HepG2 (cell line): Measurements from ENCODE around the gene STK39. TPM values are rescaled to one million over a fixed set of nuclear protein-coding genes. Genes with fewer than 3 reads are reported as not detected.

ENCODE experiments used
- ATF2 ChIP-seq: sonication (generic); formaldehyde crosslinking; IDR thresholded peaks from 2 replicates; pipeline ENCODE4 v1.4.0; 2020; ENCODE audit warnings: missing genetic modification reagents
- ETS1 ChIP-seq: sonication (generic); formaldehyde crosslinking; IDR thresholded peaks from 2 replicates; pipeline ENCODE4 v1.4.0; 2020; ENCODE audit warnings: missing genetic modification reagents
- MXD4 ChIP-seq: IDR thresholded peaks from 2 replicates; pipeline ENCODE4 v1.6.1; 2016; ENCODE audit warnings: mild to moderate bottlenecking, missing biosample characterization, missing genetic modification reagents
- MZF1 ChIP-seq: sonication (generic); formaldehyde crosslinking; IDR thresholded peaks from 2 replicates; pipeline ENCODE4 v1.8.1; 2023; ENCODE audit warnings: mild to moderate bottlenecking, missing genetic modification reagents, borderline replicate concordance
- NR2F6 ChIP-seq, 2 experiments: IDR thresholded peaks; 2 replicates each; pipeline ENCODE4 v1.6.1; 2016; ENCODE audit warnings: antibody characterized with exemption in 1 of 2, mild to moderate bottlenecking in 1 of 2
- NR3C1 ChIP-seq: sonication (generic); formaldehyde crosslinking; IDR thresholded peaks from 2 replicates; pipeline ENCODE4 v1.4.0; 2020; ENCODE audit warnings: missing genetic modification reagents
- SIX1 ChIP-seq: sonication (generic); formaldehyde crosslinking; IDR thresholded peaks from 2 replicates; pipeline ENCODE4 v1.4.0; 2020; ENCODE audit warnings: missing genetic modification reagents, borderline replicate concordance
- TBX2 ChIP-seq: sonication (generic); formaldehyde crosslinking; IDR thresholded peaks from 2 replicates; pipeline ENCODE4 v1.5.0; 2020; ENCODE audit warnings: missing genetic modification reagents, mild to moderate bottlenecking, borderline replicate concordance
- TGIF2 ChIP-seq: IDR thresholded peaks from 2 replicates; pipeline ENCODE4 v1.6.1; 2016; ENCODE audit warnings: control low read depth, missing compliant biosample characterization
- ZNF180 ChIP-seq: sonication (generic); formaldehyde crosslinking; IDR thresholded peaks from 2 replicates; pipeline ENCODE4 v1.4.0; 2020; ENCODE audit warnings: low read depth, missing genetic modification reagents, borderline replicate concordance
- ZNF281 ChIP-seq: sonication (generic); formaldehyde crosslinking; IDR thresholded peaks from 2 replicates; pipeline ENCODE4 v1.4.0; 2020; ENCODE audit warnings: missing genetic modification reagents, borderline replicate concordance
- ZNF331 ChIP-seq: sonication (generic); formaldehyde crosslinking; IDR thresholded peaks from 2 replicates; pipeline ENCODE4 v1.4.0; 2020; ENCODE audit warnings: missing genetic modification reagents
- ZNF362 ChIP-seq: sonication (generic); formaldehyde crosslinking; IDR thresholded peaks from 2 replicates; pipeline ENCODE4 v1.4.0; 2020; ENCODE audit warnings: missing genetic modification reagents, mild to moderate bottlenecking, borderline replicate concordance
- ZNF431 ChIP-seq: sonication (generic); formaldehyde crosslinking; IDR thresholded peaks from 2 replicates; pipeline ENCODE4 v1.9.0; 2022; ENCODE audit warnings: missing genetic modification reagents, low read depth, mild to moderate bottlenecking, borderline replicate concordance
- ZNF598 ChIP-seq: sonication (generic); formaldehyde crosslinking; IDR thresholded peaks from 2 replicates; pipeline ENCODE4 v1.5.1; 2020; ENCODE audit warnings: mild to moderate bottlenecking, missing genetic modification reagents, borderline replicate concordance
- ZNF615 ChIP-seq: sonication (generic); formaldehyde crosslinking; IDR thresholded peaks from 2 replicates; pipeline ENCODE4 v1.5.0; 2020; ENCODE audit warnings: mild to moderate bottlenecking, missing genetic modification reagents, borderline replicate concordance
- ZSCAN30 ChIP-seq: sonication (generic); formaldehyde crosslinking; IDR thresholded peaks from 2 replicates; pipeline ENCODE4 v1.5.0; 2020; ENCODE audit warnings: mild to moderate bottlenecking, missing genetic modification reagents
- polyA plus RNA-seq, 8 experiments: library from polyadenylated mRNA; depleted of rRNA in 3 of 8; stranded (reverse) in 7 of 8; unstranded in 1 of 8; fragments of >200 nt; fragmentation: Illumina TruSeq in 4 of 8; extraction: Trizol in 4 of 8; gene quantifications; 2 replicates each; pipeline versions ENCODE4 v1.2.1 to v1.2.3, GENCODE V29; 2011 to 2016; ENCODE audit warnings: low read depth in 4 of 8, missing spikeins in 1 of 8, mixed read lengths in 1 of 8; ENCODE audit not compliant: insufficient read depth in 1 of 8
- total RNA-seq, 5 experiments: library from RNA; depleted of rRNA; stranded (reverse); fragments of >200 nt; fragmentation: Illumina TruSeq; extraction: Trizol; gene quantifications; 2 replicates each; pipeline ENCODE4 v1.2.3, GENCODE V29; 2016; ENCODE audit warnings: low read depth in 1 of 5

The STK39 gene
- total and polyA plus RNA-seq, 2 of the 13 experiments (the other 11 are each of a cell fraction or from before 2014, with no cell fraction given) = 27.3 to 38.4 TPM

GRCh38 chr2:168196764-168197180 is 50.6 kb downstream of the STK39 start (continued):
- 0 out of 2 replicates have a peak, but pooled peaks have one; percentile 34 for TF ChIP-seq ZNF281
- no peak for TF ChIP-seq NR3C1 (CRISPR knock-in tag)
- peak; percentile 73; the same call in 1 of the 2 replicates for TF ChIP-seq ZNF331 (CRISPR knock-in tag)
- TF ChIP-seq ZNF362 (CRISPR knock-in tag) = peak; percentile 96
- TF ChIP-seq ZNF615 (CRISPR knock-in tag) = no peak
- TF ChIP-seq ZSCAN30 (CRISPR knock-in tag) = no peak
- TF ChIP-seq ATF2 (CRISPR knock-in tag) = peak; percentile 39; the same call in 1 of the 2 replicates
- no peak for TF ChIP-seq ZNF431 (CRISPR knock-in tag)
- peak; percentile 65; the same call in 1 of the 2 replicates for TF ChIP-seq TBX2
- TF ChIP-seq NR2F6 (IDR thresholded peaks at IDR 0.05) = no peak
- TF ChIP-seq NR2F6 (CRISPR knock-in tag; IDR thresholded peaks at IDR 0.05) = peak; percentile 53; the same call in 1 of the 2 replicates
- no peak for TF ChIP-seq MXD4 (CRISPR knock-in tag)
- no peak for TF ChIP-seq ZNF598 (CRISPR knock-in tag)
- no peak for TF ChIP-seq MZF1
- no peak for TF ChIP-seq ZNF180 (CRISPR knock-in tag)
- TF ChIP-seq ETS1 (CRISPR knock-in tag) = no peak
- no peak for TF ChIP-seq TGIF2 (CRISPR knock-in tag)
- TF ChIP-seq SIX1 (CRISPR knock-in tag) = peak; percentile 41; the same call in 1 of the 2 replicates
